IMR-90 (cell line): ENCODE results near the gene RGS13. TPM values are rescaled to one million over a fixed set of nuclear protein-coding genes. Genes with fewer than 3 reads are reported as not detected.
A peak's percentile ranks its signal among the peaks of the same experiment; 100 is the strongest.

ENCODE experiments used
- ATAC-seq: fragments of 200-7000 bp; cut with Tn5 transposase; 2 replicates; pipeline ENCODE4 v1.9.1; 2020; ENCODE audit warnings: low read depth, mild to moderate bottlenecking, moderate library complexity
- BruUV-seq: library from RNA; stranded (reverse); fragments of 400-500 nt; replicated peaks from 2 replicates; lab custom pipeline; 2021; lab: Mats Ljungman, UMichigan
- CTCF ChIA-PET: fragments of 300-600 bp; formaldehyde crosslinking; extraction: SDS; loops from one replicate; lab custom pipeline; 2021; ENCODE audit warnings: antibody characterized with exemption; lab: Yijun Ruan, JAX
- POLR2A ChIA-PET: fragments of 300-600 bp; sonication (Branson Sonifier 250); formaldehyde crosslinking; loops from one replicate; lab custom pipeline; 2022; ENCODE audit warnings: antibody characterized with exemption; ENCODE audit not compliant: unreplicated experiment; lab: Charles Lee
- DNase-seq: peaks from one replicate; pipeline ENCODE4 v3.0.0; 2013
- H2AFZ ChIP-seq: replicated peaks from 2 replicates; pipeline ENCODE3; 2013; ENCODE audit warnings: low read length, mild to moderate bottlenecking; ENCODE audit not compliant: poor library complexity
- H2AK5ac ChIP-seq: 2 replicates; pipeline ENCODE4 v1.6.1; 2013; ENCODE audit warnings: low read depth, low read length, inconsistent platforms
- H2AK9ac ChIP-seq: replicated peaks from 2 replicates; pipeline ENCODE3; 2013; ENCODE audit warnings: mild to moderate bottlenecking, low read depth, low read length, moderate library complexity; ENCODE audit not compliant: poor library complexity
- H2BK120ac ChIP-seq: 2 replicates; pipeline ENCODE4 v1.6.1; 2013; ENCODE audit warnings: low read depth, low read length, inconsistent platforms
- H2BK15ac ChIP-seq: 3 replicates; pipeline ENCODE4 v1.6.1; 2013; ENCODE audit warnings: low read depth, low read length, inconsistent platforms
- H2BK20ac ChIP-seq: 2 replicates; pipeline ENCODE4 v1.6.1; 2013; ENCODE audit warnings: low read depth, mild to moderate bottlenecking, inconsistent platforms, low read length, moderate library complexity
- H2BK5ac ChIP-seq: 2 replicates; pipeline ENCODE4 v1.6.1; 2013; ENCODE audit warnings: mild to moderate bottlenecking, low read depth, low read length, inconsistent platforms; ENCODE audit not compliant: poor library complexity, severe bottlenecking
- H3K14ac ChIP-seq: replicated peaks from 2 replicates; pipeline ENCODE4 v1.6.1; 2013; ENCODE audit warnings: low read depth, low read length, inconsistent platforms
- H3K18ac ChIP-seq: 2 replicates; pipeline ENCODE4 v1.6.1; 2013; ENCODE audit warnings: low read depth, low read length, control low read depth
- H3K23ac ChIP-seq: 2 replicates; pipeline ENCODE4 v1.6.1; 2013; ENCODE audit warnings: low read depth, low read length, inconsistent platforms
- H3K27ac ChIP-seq: 2 replicates; pipeline ENCODE4 v1.5.1; 2013; ENCODE audit warnings: mild to moderate bottlenecking, control low read depth, low read length; ENCODE audit not compliant: insufficient read depth
- H3K27me3 ChIP-seq: 2 replicates; pipeline ENCODE4 v1.6.1; 2013; ENCODE audit warnings: low read length; ENCODE audit not compliant: control insufficient read depth, insufficient read depth
- H3K36me3 ChIP-seq: 2 replicates; pipeline ENCODE4 v1.6.1; 2013; ENCODE audit warnings: low read length, mixed read lengths; ENCODE audit not compliant: control insufficient read depth, insufficient read depth
- H3K4ac ChIP-seq: 2 replicates; pipeline ENCODE4 v1.6.1; 2013; ENCODE audit warnings: low read depth, low read length, inconsistent platforms
- H3K4me1 ChIP-seq: 2 replicates; pipeline ENCODE4 v1.6.1; 2013; ENCODE audit warnings: low read length, mixed read lengths; ENCODE audit not compliant: control insufficient read depth, insufficient read depth
- H3K4me2 ChIP-seq: 2 replicates; pipeline ENCODE4 v1.6.1; 2013; ENCODE audit warnings: low read depth, mild to moderate bottlenecking, control low read depth, low read length, moderate library complexity
- H3K4me3 ChIP-seq: 2 replicates; pipeline ENCODE4 v1.5.1; 2013; ENCODE audit warnings: low read depth, mild to moderate bottlenecking, control low read depth, low read length, moderate library complexity; ENCODE audit not compliant: insufficient read depth
- H3K56ac ChIP-seq: 2 replicates; pipeline ENCODE4 v1.6.1; 2013; ENCODE audit warnings: low read length, inconsistent platforms; ENCODE audit not compliant: insufficient read depth; ENCODE audit errors: extremely low read depth
- H3K79me1 ChIP-seq, 2 experiments: 2 replicates each; pipeline ENCODE4 v1.6.1; 2013; ENCODE audit warnings: low read length in 2 of 2, inconsistent platforms in 1 of 2, low read depth in 1 of 2
- H3K9ac ChIP-seq: 2 replicates; pipeline ENCODE4 v1.6.1; 2013; ENCODE audit warnings: low read depth, low read length, control low read depth
- H3K9me1 ChIP-seq: 2 replicates; pipeline ENCODE4 v1.6.1; 2013; ENCODE audit warnings: low read length, inconsistent platforms; ENCODE audit not compliant: insufficient read depth
- H3K9me3 ChIP-seq: 2 replicates; pipeline ENCODE4 v1.6.1; 2013; ENCODE audit warnings: low read length; ENCODE audit not compliant: control insufficient read depth, insufficient read depth
- H4K20me1 ChIP-seq: 2 replicates; pipeline ENCODE4 v1.6.1; 2013; ENCODE audit warnings: low read length, inconsistent platforms; ENCODE audit not compliant: insufficient read depth
- H4K5ac ChIP-seq: 2 replicates; pipeline ENCODE4 v1.6.1; 2013; ENCODE audit warnings: mild to moderate bottlenecking, low read depth, low read length, control low read depth
- H4K8ac ChIP-seq, 2 experiments: 2 replicates each; pipeline ENCODE4 v1.6.1; 2013; ENCODE audit warnings: low read depth in 2 of 2, low read length in 2 of 2, control low read depth in 1 of 2, inconsistent platforms in 1 of 2
- H4K91ac ChIP-seq: 2 replicates; pipeline ENCODE4 v1.6.1; 2013; ENCODE audit warnings: low read depth, low read length, inconsistent platforms; ENCODE audit not compliant: insufficient read depth
- BHLHE40 ChIP-seq: fragments of 150-350 bp; IDR thresholded peaks from 2 replicates; pipeline ENCODE4 v1.6.1; 2016; ENCODE audit warnings: mild to moderate bottlenecking, low read depth, low read length
- MAFK ChIP-seq: IDR thresholded peaks from 2 replicates; pipeline ENCODE4 v1.6.1; 2012; ENCODE audit warnings: low read depth, low read length, improper control_type of control experiment
- POLR2A ChIP-seq: IDR thresholded peaks from 2 replicates; pipeline ENCODE4 v1.6.1; 2012; ENCODE audit warnings: mild to moderate bottlenecking, low read depth, low read length
- RCOR1 ChIP-seq: IDR thresholded peaks from 2 replicates; pipeline ENCODE4 v1.6.1; 2012; ENCODE audit warnings: mild to moderate bottlenecking, low read length, improper control_type of control experiment; ENCODE audit not compliant: insufficient replicate concordance
- SMC3 ChIP-seq: fragments of 150-350 bp; IDR thresholded peaks from 2 replicates; pipeline ENCODE4 v1.6.1; 2016; ENCODE audit warnings: low read depth, mild to moderate bottlenecking, antibody characterized with exemption, low read length, moderate library complexity
- WGBS, 2 experiments: methylation state at CpG; one replicate each; pipeline versions ENCODE4 v1.1.5 to v1.1.7; 2013; ENCODE audit warnings: missing lambda C conversion rate in 2 of 2; ENCODE audit not compliant: insufficient read length in 1 of 2; ENCODE audit errors: extremely low coverage in 2 of 2; 5-methylcytosine and 5-hydroxymethylcytosine counted together
- dilution Hi-C: fragments of 300-500 bp; cut with HindIII; formaldehyde crosslinking; loops from one replicate; pipeline ENCODE4 v1.14.3; 2018; ENCODE audit warnings: low sequenced_read_pairs; ENCODE audit not compliant: unreplicated experiment
- in situ Hi-C: fragments of 300-500 bp; cut with MboI; formaldehyde crosslinking; loops from 3 replicates; pipeline ENCODE4 v1.14.3; 2019; ENCODE audit warnings: low sequenced_read_pairs, inconsistent platforms, mixed read lengths
- intact Hi-C: fragments of 100-400 bp; cut with micrococcal nuclease; formaldehyde crosslinking; loops from 2 replicates; pipeline ENCODE4 v1.10.0; 2022
- polyA plus RNA-seq, 3 experiments: library from polyadenylated mRNA; depleted of rRNA; stranded (reverse); fragments of >200 nt; gene quantifications; 2 replicates each; pipeline ENCODE4 v1.2.3, GENCODE V29; 2012; ENCODE audit warnings: low replicate concordance in 1 of 3
- total RNA-seq: library from RNA; depleted of rRNA; stranded (reverse); fragments of >200 nt; gene quantifications from 2 replicates; pipeline ENCODE4 v1.2.3, GENCODE V29; 2012
- TF ChIP-seq, protein P1 (sequence below): conservative IDR thresholded peaks from 2 replicates; pipeline ENCODE4 v1.5.1; 2012; ENCODE audit warnings: mild to moderate bottlenecking, low read depth, low read length, improper control_type of control experiment
- TF ChIP-seq, protein P2 (sequence below): fragments of 150-350 bp; IDR thresholded peaks from 2 replicates; pipeline ENCODE4 v1.6.1; 2016; ENCODE audit warnings: low read depth, mild to moderate bottlenecking, low read length, moderate library complexity, borderline replicate concordance

RGS13 gene
- total and polyA plus RNA-seq, 2 of the 4 experiments (the other 2 are of a cell fraction), result not detected

DNA sequence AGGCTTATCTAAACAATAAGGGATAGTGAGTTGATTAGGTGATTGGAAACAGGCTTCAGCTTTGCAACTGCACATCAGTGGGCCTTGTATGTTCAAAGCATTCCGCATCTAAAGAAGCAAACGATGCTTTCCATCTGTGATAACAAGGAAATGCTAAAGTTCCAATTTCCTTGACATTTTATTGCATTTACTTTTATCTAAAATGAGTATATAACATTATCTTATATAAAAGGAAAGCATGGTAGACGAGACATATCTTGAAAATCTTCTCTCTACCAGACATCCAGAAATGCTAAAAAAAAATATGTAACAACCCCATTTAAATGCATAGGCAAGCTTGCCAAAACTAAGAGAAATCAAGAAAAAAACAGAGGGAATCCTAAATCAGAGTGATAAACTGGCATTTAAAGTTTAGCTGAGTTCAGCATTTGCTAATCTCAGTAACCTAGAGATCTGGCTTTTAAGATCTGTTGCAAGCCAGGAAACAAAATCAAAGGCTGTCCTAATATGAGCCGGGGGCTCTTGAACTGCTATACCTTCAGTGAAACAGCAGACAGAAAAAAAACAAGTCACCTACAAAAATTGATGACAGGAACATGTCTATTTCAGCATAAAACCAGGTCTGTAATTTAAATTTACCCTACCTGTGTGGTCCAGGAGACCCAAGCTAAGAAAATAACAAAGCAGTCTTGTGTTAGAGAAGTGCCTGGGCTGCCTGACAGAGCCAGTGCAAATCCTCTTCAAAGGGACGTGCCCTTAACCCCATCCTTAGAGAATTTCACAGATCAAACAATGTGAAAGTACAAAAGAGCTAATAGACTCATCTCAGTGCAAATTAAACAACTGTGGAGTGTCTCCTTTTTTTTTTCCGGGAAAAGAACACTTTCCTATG, 3.1 kb upstream of the RGS13 start:
- Histone ChIP-seq H3K9me1 (peaks cover 3% of the 10 kb centered on the region; the same call in 1 of the 2 replicates), H3K36me3 (no peaks in the 10 kb centered on the region), H2AK5ac (peak overlapping the region; percentile 28), H3K9me3 (no peaks in the 10 kb centered on the region), H4K91ac (0 out of 2 replicates have a peak overlapping the region, but pooled peaks have one; percentile 4), H3K4me1 (peaks cover 4% of the 10 kb centered on the region), H2BK5ac (no peak overlapping the region), H4K5ac (peak overlapping the region; percentile 26; the same call in 1 of the 2 replicates), H3K23ac (peak overlapping the region; percentile 13; the same call in 1 of the 2 replicates), H4K8ac (peak overlapping the region in 1 of 2 experiments; percentile 52; a peak in 1 of 4 replicates), H3K27me3 (no peaks in the 10 kb centered on the region), H4K20me1 (no peaks in the 10 kb centered on the region), H2BK120ac (peak overlapping the region; percentile 70; the same call in 1 of the 2 replicates), H2AFZ (peak overlapping the region; percentile 62), H3K4me2 (peak overlapping the region; percentile 77), H3K79me1 (no peaks in the 10 kb centered on the region), H3K56ac (no peak overlapping the region), H3K14ac (peak overlapping the region; percentile 65; the same call in 1 of the 2 replicates), H3K18ac (no peak overlapping the region), H2AK9ac (no peak overlapping the region), H3K4ac (peak overlapping the region; percentile 32; the same call in 1 of the 2 replicates), H2BK20ac (peak overlapping the region; percentile 51; the same call in 1 of the 2 replicates), H3K9ac (0 out of 2 replicates have a peak overlapping the region, but pooled peaks have one; percentile 4), H2BK15ac (peak overlapping the region; percentile 91; the same call in 1 of the 3 replicates), H3K4me3 (no peak overlapping the region), H3K27ac (no peak overlapping the region; the same call in 1 of the 2 replicates)
- DNase-seq (no peak), ATAC-seq (no peak)
- BruUV-seq, result no TSS peak
- dilution Hi-C loops (no loop called here), intact Hi-C loops (no loop called here), in situ Hi-C loops (no loop called here)
- POLR2A ChIA-PET, result no interaction called here
- no CpG with 5 or more reads among the region's 6 CpGs for WGBS, 2 experiments
- TF ChIP-seq BHLHE40 (no peak), SMC3 (no peak), POLR2A (no peak), MAFK (no peak), RCOR1 (no peak)
- TF ChIP-seq, protein P1, sequence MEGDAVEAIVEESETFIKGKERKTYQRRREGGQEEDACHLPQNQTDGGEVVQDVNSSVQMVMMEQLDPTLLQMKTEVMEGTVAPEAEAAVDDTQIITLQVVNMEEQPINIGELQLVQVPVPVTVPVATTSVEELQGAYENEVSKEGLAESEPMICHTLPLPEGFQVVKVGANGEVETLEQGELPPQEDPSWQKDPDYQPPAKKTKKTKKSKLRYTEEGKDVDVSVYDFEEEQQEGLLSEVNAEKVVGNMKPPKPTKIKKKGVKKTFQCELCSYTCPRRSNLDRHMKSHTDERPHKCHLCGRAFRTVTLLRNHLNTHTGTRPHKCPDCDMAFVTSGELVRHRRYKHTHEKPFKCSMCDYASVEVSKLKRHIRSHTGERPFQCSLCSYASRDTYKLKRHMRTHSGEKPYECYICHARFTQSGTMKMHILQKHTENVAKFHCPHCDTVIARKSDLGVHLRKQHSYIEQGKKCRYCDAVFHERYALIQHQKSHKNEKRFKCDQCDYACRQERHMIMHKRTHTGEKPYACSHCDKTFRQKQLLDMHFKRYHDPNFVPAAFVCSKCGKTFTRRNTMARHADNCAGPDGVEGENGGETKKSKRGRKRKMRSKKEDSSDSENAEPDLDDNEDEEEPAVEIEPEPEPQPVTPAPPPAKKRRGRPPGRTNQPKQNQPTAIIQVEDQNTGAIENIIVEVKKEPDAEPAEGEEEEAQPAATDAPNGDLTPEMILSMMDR, result no peak
- TF ChIP-seq, protein P2, sequence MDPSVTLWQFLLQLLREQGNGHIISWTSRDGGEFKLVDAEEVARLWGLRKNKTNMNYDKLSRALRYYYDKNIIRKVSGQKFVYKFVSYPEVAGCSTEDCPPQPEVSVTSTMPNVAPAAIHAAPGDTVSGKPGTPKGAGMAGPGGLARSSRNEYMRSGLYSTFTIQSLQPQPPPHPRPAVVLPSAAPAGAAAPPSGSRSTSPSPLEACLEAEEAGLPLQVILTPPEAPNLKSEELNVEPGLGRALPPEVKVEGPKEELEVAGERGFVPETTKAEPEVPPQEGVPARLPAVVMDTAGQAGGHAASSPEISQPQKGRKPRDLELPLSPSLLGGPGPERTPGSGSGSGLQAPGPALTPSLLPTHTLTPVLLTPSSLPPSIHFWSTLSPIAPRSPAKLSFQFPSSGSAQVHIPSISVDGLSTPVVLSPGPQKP, result no peak
- CTCF ChIA-PET, result no interaction called here
